ENCODE results near the gene AUH.
"Not testable (repeated sequence)": the region's sequence is repeated elsewhere in the genome, so short reads cannot be mapped to it uniquely, and the experiment has no call there.

DNA sequence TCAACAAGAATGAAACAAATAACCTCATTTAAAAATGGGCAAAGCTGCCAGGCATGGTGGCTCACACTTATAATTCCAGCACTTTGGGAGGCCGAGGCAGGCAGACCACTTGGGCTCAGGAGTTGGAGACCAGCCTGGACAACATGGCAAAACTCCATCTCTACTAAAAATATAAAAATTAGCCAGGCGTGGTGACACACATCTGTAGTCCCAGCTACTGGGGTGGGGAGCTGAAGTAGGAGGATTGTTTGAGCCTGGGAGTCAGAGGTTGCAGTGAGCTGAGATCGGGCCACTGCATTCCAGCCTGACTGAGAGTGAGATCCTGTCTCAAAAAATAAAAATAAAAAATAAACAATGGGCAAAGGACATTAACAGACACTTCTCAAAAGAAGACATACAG lies 8.3 kb upstream of the AUH start:
- not testable (repeated sequence) for TF ChIP-seq POLR2A (IDR thresholded peaks at IDR 0.05)
- TF ChIP-seq, protein P1, sequence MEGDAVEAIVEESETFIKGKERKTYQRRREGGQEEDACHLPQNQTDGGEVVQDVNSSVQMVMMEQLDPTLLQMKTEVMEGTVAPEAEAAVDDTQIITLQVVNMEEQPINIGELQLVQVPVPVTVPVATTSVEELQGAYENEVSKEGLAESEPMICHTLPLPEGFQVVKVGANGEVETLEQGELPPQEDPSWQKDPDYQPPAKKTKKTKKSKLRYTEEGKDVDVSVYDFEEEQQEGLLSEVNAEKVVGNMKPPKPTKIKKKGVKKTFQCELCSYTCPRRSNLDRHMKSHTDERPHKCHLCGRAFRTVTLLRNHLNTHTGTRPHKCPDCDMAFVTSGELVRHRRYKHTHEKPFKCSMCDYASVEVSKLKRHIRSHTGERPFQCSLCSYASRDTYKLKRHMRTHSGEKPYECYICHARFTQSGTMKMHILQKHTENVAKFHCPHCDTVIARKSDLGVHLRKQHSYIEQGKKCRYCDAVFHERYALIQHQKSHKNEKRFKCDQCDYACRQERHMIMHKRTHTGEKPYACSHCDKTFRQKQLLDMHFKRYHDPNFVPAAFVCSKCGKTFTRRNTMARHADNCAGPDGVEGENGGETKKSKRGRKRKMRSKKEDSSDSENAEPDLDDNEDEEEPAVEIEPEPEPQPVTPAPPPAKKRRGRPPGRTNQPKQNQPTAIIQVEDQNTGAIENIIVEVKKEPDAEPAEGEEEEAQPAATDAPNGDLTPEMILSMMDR (IDR thresholded peaks at IDR 0.05): not testable (repeated sequence)

Data from esophagus squamous epithelium (tissue), 4 donors.